ENCODE data around the gene ZNF488. TPM values are rescaled to one million over a fixed set of nuclear protein-coding genes. Genes with fewer than 3 reads are reported as not detected.

ZNF488 gene
- total RNA-seq, 1 experiment from 2014 or later = 0.12 TPM

GRCh38 chr10:47383261-47384147 lies 589 bp downstream of the ZNF488 start:
- no peak for DNase-seq (ENCODE audit: low read depth)

- DNase-seq (ENCODE audit: low read depth) = no peak
These were observed 2.4 kb downstream of the ZNF488 start for GRCh38 chr10:47381427-47382379.

GRCh38 chr10:47381103-47381395 lies 3.0 kb downstream of the ZNF488 start:
- DNase-seq (ENCODE audit: low read depth) = no peak

GRCh38 chr10:47380341-47381102 lies 3.6 kb downstream of the ZNF488 start:
- DNase-seq (ENCODE audit: low read depth) = no peak

DNA sequence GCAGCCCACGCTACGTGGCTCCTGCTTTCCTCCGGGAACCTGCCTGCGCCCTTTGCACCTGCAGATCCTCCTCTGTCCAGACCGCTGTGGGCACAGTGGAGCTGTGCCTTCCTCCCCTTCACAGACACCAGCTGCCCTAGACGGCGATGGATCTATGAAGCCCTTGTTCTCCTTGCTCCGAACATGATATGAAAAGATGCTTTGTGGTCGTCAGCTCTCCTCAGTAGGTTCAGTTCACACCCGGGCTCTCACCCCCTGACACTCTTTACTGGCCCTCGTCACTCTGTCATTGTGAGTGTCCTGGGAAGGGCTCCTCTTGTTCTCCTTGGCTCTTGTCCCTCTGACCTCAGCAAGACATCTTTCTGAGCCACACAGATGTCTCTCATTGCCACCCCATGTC lies 4.2 kb downstream of the ZNF488 start:
- no peak for DNase-seq (ENCODE audit: low read depth)

DNA sequence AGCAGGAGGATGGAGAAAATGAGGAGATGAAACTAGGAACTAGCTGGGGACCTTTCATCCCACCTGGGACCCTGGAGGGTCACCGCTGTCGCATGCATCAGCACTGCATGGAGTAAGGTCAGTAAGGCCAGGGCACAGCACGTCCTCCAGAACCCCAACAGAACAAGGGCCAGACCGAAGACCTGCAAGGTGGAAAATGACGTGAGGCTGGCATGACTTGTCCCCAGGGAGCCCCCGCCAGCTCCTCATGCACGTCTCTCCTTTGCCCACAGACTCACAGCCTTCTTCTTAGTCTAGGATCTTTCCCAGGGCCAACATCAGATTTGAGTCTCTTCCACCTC lies 4.7 kb downstream of the ZNF488 start:
- no peak for DNase-seq (ENCODE audit: low read depth)

GRCh38 chr10:47378606-47379444 lies 5.3 kb downstream of the ZNF488 start:
- DNase-seq (ENCODE audit: low read depth) = no peak

DNA sequence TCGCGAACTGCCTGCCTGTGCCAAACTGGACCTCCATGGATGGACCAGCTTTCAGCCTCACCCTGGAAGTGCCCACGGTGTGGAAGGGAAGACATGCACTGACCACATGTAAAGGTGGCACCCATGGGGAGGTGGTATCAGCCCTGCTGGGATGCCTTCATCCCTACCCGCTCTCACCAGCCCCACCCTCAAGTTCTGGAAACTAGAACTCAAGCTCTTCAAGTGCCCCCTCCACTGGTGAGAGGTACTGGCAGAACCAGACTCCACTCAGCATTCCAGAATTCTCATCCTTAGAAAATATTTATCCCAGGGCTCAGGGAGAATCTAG lies 5.9 kb downstream of the ZNF488 start:
- DNase-seq (ENCODE audit: low read depth) = no peak

- no peak for DNase-seq (ENCODE audit: low read depth)
These were observed 7.4 kb downstream of the ZNF488 start for GRCh38 chr10:47376522-47377220.

GRCh38 chr10:47374611-47375536 lies 9.2 kb downstream of the ZNF488 start:
- DNase-seq (ENCODE audit: low read depth) = no peak

GRCh38 chr10:47372726-47373125 lies 11.4 kb downstream of the ZNF488 start:
- no peak for DNase-seq (ENCODE audit: low read depth)

GRCh38 chr10:47371629-47372485 lies 12.2 kb downstream of the ZNF488 start:
- no peak for DNase-seq (ENCODE audit: low read depth)

DNA sequence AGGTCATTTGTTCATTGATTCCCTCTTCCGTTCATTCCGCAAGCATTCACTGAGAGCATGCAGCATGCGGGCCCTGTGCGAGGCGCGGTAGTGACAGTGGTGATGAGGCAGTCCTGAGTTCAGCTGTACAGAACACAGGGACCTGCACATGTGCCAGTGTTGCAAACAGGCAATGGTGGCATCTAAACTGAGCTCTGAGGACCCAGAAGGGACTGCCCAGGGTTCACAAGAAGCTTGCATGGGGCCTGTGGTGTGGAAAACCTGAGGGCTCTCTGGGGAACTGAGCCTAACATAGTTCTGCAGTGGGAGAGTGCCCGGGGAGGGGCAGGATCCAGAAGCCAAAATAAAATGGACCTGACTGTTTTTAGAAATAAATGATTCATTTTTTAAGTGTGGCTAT lies 13.2 kb downstream of the ZNF488 start:
- DNase-seq (ENCODE audit: low read depth) = no peak

DNA sequence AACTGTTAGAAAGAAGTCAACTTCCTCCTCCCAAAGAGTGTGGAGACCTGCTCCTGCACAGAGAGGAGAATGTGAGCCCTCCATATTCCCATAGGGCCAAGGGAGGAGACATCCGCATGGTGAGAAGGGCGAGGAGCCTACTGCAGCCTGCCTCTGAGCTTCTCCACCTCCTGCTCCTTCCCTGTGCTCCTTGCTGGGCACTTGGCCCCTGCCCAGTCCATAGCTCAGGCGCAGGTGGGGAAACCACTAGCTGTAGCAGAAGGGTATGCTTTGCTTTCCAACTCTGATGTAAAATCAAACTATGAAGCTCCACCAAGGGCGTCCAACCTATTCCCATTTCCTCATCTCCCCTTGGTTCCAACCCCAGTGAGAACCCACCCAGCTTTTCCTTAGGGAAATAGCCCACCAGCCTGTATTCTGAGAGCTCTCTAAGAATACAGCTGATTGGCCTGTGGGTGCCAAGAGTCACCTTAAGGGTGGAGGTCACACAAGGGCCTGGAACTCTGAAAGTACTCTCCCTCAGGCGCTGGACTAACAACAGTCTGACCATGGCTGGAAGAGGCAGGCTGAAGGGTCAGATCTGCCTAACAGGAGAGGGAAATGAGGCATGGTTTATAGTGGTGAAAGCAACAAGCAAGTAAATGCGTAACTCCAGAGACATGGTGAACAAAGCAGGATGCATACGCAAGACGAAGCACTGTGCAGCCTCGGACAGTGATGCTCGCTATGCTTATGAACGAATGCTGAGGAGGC lies 13.9 kb downstream of the ZNF488 start:
- no peak for DNase-seq (ENCODE audit: low read depth)

- DNase-seq (ENCODE audit: low read depth) = no peak
These were observed 14.7 kb downstream of the ZNF488 start for GRCh38 chr10:47369251-47369894.

DNA sequence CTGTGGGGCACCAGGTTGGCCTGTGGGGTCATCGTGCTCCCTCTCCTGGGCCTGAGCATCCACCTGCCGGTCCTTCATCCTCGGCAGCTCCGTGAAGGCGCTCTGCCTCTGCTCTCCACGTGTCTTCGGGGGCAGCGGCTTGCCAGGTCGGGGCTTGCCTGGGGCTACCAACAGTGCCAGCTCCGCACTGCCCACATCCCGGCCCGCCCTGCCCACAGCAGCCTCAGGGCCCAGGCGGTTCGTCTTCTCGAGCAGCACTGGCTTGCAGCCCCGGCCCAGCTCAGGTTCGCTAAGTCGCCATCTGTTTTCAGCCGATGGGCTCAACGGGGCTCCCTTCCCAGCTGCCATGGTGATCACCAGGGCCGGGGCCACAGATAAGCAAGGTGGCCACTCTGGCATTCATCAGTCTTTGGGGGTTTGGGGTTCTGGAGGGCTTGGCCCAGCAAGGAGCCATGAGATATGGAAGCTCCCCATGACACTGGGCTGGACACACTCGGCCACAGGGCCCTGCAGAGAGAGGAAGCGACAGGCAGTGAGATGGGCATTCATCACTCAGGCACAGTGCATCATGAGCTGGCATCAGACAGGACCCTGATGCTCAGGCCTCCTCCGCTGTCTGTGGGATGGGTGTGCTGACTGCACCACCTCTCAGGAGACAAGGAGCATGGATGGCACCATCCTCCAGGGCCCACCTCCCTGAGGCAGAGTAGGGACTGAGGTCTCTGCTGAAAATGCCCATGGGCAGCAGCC lies 15.5 kb downstream of the ZNF488 start:
- no peak for DNase-seq (ENCODE audit: low read depth)

DNA sequence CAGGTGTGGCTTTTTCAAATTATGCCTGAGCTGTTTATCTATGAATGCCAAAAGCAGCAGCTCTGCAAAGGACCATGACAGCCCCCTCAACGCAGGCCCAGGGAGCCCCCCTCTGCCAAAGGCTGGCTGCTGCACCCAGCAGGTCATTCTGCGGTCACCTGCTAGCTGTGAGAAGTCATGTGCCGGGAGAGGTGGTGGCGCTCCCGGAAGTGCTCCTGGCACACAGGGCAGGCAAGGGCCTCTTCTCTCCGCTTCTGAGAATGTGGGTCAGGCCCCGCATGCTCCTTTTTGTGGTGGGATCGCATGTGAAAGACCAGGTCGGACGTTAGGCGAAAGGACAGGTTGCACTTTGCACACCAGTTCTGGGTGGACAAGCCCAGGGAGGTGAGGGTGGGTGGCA lies 16.4 kb downstream of the ZNF488 start:
- DNase-seq (ENCODE audit: low read depth) = no peak
